AG09309 (cell line): ENCODE measurements around the gene EHHADH.

Experiments
- DNase-seq: peaks from one replicate; pipeline ENCODE4 v3.0.0-alpha.2; 2010; ENCODE audit warnings: low read depth
- H3K4me3 ChIP-seq: 2 replicates; pipeline ENCODE4 v1.5.1; 2011; ENCODE audit warnings: mild to moderate bottlenecking, low read depth, low read length, moderate library complexity; ENCODE audit not compliant: control insufficient read depth
- TF ChIP-seq, protein P1 (sequence below): IDR thresholded peaks from 2 replicates; pipeline ENCODE4 v1.5.1; 2011; ENCODE audit warnings: mild to moderate bottlenecking, low read depth, low read length, inconsistent platforms; ENCODE audit not compliant: insufficient read depth, control insufficient read depth; ENCODE audit errors: missing control alignments

The EHHADH gene

DNA sequence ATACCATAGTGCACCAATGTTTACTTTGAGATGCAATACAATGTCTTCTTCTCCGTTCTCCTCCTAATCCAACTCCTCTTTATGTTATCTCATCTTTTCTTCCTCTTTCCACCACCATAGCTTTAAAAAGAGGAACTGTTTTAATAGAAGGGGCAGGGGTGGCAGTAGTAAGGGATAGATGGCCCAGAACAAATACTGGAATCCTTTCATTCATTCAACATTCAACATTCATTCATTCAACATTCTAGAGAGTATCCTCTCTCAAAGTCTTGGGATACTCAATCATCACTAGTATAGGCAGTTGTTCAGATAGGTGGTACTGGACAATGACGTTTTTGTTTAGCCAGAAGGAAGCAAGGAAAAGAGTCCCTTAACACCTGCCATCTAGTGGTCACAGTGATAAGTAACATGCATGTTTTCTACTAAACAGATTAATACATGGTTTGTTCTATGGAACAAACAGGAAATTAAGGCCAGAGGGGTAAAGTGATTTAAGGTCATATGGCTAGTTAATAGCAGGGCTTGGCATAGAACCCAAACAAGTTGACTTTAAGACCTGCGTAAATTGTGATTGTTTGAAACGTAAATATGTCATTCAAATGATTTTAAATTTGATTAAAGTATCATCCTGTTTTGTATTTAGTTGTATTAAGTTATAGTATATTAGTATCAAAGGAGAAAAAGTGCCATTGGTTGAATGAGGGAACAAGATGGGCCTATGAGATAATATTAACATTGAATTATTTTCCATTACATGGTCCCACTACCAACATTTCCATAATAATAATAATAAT lies 26.9 kb upstream of the EHHADH start:
- TF ChIP-seq, protein P1, sequence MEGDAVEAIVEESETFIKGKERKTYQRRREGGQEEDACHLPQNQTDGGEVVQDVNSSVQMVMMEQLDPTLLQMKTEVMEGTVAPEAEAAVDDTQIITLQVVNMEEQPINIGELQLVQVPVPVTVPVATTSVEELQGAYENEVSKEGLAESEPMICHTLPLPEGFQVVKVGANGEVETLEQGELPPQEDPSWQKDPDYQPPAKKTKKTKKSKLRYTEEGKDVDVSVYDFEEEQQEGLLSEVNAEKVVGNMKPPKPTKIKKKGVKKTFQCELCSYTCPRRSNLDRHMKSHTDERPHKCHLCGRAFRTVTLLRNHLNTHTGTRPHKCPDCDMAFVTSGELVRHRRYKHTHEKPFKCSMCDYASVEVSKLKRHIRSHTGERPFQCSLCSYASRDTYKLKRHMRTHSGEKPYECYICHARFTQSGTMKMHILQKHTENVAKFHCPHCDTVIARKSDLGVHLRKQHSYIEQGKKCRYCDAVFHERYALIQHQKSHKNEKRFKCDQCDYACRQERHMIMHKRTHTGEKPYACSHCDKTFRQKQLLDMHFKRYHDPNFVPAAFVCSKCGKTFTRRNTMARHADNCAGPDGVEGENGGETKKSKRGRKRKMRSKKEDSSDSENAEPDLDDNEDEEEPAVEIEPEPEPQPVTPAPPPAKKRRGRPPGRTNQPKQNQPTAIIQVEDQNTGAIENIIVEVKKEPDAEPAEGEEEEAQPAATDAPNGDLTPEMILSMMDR, result peak; percentile 69
- no peak overlapping the region for H3K4me3 ChIP-seq
- no peak for DNase-seq

DNA sequence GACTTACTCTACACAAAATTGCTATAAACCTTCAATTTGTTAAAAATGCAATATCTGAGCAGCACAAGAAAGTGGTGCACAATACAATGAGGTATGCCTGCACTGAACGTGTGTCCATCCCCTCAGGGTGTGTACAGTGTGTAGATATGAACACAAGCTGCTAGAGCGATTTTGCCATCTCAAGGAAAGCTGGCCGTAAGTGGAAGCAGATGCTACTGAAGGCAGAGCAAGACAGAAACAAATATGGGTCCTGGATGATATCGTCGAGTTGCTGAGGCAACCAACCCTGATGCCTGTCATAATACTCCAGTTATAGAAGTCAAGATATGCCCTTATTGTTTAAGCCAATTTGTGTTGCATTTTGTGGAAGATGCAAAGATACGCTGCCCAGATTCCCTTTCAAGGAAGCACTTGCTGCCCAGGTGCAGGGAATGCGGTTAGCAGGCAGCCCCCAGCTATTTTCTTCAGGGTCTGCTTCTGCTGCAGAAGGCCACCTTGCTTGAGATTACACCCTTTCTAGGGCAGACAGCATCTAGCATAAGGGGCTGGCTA lies 25.8 kb upstream of the EHHADH start:
- DNase-seq, result no peak
- H3K4me3 ChIP-seq, result no peak overlapping the region
- TF ChIP-seq, protein P1, result no peak

DNA sequence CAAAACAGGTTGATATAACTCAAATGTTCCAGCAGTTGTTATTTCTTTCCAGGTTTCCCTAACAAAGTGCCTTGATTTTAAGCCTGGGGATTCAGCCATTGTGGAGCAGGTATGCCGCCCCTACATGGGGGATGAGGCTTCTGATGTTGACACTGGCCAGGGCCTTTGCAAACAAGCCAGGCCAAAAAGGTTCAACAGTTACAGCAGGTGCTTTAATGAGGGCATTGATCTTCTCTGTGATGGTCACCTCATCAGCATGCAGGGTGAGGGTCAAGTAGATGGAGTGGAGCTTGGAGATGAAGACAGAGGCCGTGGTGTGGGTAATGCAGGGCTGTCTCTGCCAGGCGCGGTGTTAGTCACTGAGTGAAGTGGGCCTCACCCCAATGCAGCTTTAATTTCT lies 22.6 kb upstream of the EHHADH start:
- TF ChIP-seq, protein P1, result no peak
- no peak for DNase-seq
- no peak overlapping the region for H3K4me3 ChIP-seq

DNA sequence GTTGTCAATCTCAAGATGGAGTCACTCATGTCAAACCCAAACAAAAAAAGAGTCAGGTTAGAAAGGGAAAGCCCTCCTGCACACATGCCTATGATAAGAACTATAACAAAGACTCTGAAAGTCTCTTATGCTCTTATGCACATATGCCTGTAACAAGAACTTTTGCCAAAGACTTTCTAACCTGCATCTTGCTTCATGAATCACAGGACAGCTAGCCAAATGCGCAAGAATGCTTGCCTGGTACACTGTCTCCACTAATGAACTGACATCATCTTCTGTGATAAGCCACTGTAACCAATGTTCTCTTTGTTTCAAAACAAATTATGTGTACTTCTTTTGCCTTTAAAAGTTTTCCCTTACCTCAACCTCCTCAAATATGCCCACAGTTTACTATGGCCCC lies 18.2 kb upstream of the EHHADH start:
- DNase-seq, result no peak
- TF ChIP-seq, protein P1, result no peak
- H3K4me3 ChIP-seq, result no peak overlapping the region

DNA sequence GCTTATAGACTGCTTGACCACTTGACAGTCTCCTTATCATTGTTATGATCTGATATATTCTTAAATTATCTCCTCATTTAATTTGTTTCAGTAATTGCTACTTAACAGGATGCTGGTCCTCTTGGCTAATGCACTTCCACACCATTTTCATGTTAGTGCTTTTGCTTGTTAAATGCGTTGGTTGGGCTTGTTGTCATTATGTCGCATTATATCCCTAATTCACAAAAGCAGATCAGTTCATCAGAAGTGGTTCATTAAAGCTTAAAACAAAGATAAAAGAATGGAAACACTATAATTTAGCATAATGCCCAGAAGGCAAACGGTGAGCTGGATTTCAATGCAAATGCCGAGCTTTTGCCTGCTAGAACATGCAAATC lies 17.1 kb upstream of the EHHADH start:
- TF ChIP-seq, protein P1, result no peak
- no peak overlapping the region for H3K4me3 ChIP-seq
- no peak for DNase-seq

DNA sequence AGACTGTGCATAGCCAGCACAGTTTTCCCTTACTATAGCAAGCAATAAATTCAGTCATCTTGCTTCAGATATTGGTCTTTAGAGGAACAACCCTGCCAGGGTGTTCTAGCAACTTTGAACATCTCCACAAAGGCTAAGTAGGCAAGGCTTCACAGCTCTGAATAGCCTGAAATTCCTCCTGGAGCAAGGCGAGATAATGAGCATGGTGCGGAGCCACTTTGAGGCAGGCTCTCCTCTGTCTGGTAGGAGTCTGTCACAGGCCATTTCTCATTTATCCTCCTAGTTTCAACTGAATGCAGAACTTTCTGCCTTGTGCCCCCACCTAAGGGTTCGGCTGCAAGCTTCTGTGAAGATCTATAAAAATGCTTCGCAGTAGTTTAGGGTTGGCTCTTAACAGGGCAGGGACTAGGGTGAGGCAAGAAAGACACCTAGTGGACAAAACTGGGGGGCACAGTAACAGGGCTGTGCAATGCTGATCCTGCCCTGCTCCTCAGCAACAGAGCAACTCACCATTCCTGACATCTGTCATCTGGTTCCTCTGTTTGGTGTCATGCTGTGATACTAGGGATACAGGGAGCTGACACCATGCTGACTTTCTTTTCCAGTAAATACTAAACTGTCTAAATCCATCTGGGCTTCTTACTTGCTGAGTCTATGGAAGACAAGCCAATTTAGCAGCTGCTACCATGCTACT lies 16.6 kb upstream of the EHHADH start:
- H3K4me3 ChIP-seq, result no peak overlapping the region
- TF ChIP-seq, protein P1, result peak; percentile 80
- DNase-seq, result no peak
